Measurements from ENCODE around the gene NEK1. TPM values are rescaled to one million over a fixed set of nuclear protein-coding genes. Genes with fewer than 3 reads are reported as not detected.

The NEK1 gene
- total RNA-seq, 2 experiments from 2014 or later: 7.4 to 26.2 TPM

GRCh38 chr4:169443748-169444147 lies 168.6 kb downstream of the NEK1 start:
- no peak overlapping the region for H3K4me2 ChIP-seq (ENCODE audit: low read length)
- CTCF ChIA-PET (ENCODE audit: unreplicated experiment): no interaction called here
- intact Hi-C loops (cut with micrococcal nuclease; ENCODE audit: unreplicated experiment): no loop called here

DNA sequence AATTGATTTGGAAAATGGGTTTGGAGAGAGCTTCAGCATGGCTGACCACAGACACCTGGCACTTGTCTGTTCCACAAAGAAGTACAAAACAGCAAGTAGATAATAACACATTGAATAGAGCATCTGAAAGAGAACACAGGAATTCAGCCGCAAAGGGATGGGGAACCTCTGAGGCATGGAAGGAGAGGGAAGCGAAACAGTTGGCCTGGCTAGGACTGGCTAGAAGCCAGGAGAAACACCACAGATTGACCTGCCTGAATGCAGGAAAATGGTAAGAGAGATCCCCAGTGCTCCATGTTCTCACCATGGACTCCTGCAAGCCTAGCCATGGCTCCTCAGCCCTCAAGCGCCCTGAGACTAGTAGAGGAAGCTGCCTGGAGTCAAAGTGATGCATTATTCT lies 171.9 kb downstream of the NEK1 start:
- no peaks in the 10 kb centered on the region for H3K4me1 ChIP-seq (ENCODE audit: insufficient read depth, low read length, poor library complexity, severe bottlenecking)
- no peaks in the 10 kb centered on the region for H3K79me2 ChIP-seq (ENCODE audit: insufficient read depth, low read depth, low read length)
- no peak for DNase-seq (ENCODE audit: low spot score)
- CTCF ChIA-PET (ENCODE audit: unreplicated experiment): no interaction called here
- no peak overlapping the region for H3K27ac ChIP-seq (ENCODE audit: low read depth, low read length, poor library complexity, severe bottlenecking)
- no peak overlapping the region for H3K4me2 ChIP-seq (ENCODE audit: low read length)
- peaks cover 8% of the 10 kb centered on the region for H3K9me3 ChIP-seq (ENCODE audit: low read length)
- POLR2A ChIA-PET: no interaction called here
- H4K20me1 ChIP-seq (ENCODE audit: insufficient read depth, low read length): no peaks in the 10 kb centered on the region
- H3K36me3 ChIP-seq (ENCODE audit: insufficient read depth, low read length): no peaks in the 10 kb centered on the region
- H3K9me2 ChIP-seq (ENCODE audit: insufficient read depth, low read length): no peaks in the 10 kb centered on the region
- H2AFZ ChIP-seq (ENCODE audit: low read length): no peak overlapping the region
- BruUV-seq (replicated peaks): no TSS peak
- TF ChIP-seq EZH2phosphoT487 (IDR thresholded peaks at IDR 0.05; ENCODE audit: borderline replicate concordance, low read depth, low read length): no peak
- TF ChIP-seq, protein P1, sequence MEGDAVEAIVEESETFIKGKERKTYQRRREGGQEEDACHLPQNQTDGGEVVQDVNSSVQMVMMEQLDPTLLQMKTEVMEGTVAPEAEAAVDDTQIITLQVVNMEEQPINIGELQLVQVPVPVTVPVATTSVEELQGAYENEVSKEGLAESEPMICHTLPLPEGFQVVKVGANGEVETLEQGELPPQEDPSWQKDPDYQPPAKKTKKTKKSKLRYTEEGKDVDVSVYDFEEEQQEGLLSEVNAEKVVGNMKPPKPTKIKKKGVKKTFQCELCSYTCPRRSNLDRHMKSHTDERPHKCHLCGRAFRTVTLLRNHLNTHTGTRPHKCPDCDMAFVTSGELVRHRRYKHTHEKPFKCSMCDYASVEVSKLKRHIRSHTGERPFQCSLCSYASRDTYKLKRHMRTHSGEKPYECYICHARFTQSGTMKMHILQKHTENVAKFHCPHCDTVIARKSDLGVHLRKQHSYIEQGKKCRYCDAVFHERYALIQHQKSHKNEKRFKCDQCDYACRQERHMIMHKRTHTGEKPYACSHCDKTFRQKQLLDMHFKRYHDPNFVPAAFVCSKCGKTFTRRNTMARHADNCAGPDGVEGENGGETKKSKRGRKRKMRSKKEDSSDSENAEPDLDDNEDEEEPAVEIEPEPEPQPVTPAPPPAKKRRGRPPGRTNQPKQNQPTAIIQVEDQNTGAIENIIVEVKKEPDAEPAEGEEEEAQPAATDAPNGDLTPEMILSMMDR (conservative IDR thresholded peaks at IDR 0.05; ENCODE audit: low read length): no peak
- intact Hi-C loops (cut with micrococcal nuclease; ENCODE audit: unreplicated experiment): no loop called here
- H3K4me3 ChIP-seq (ENCODE audit: low read depth, low read length, poor library complexity, severe bottlenecking): no peak overlapping the region

More at GRCh38 chr4:169443748-169444147, 168.6 kb downstream of the NEK1 start:
- no peaks in the 10 kb centered on the region for H3K9me2 ChIP-seq (ENCODE audit: insufficient read depth, low read length)
- H3K4me1 ChIP-seq (ENCODE audit: insufficient read depth, low read length, poor library complexity, severe bottlenecking): no peaks in the 10 kb centered on the region
- no peaks in the 10 kb centered on the region for H3K36me3 ChIP-seq (ENCODE audit: insufficient read depth, low read length)
- no peak overlapping the region for H2AFZ ChIP-seq (ENCODE audit: low read length)
- H3K79me2 ChIP-seq (ENCODE audit: insufficient read depth, low read depth, low read length): no peaks in the 10 kb centered on the region
- BruUV-seq (replicated peaks): no TSS peak
- no peak for DNase-seq (ENCODE audit: low spot score)
- H3K4me3 ChIP-seq (ENCODE audit: low read depth, low read length, poor library complexity, severe bottlenecking): no peak overlapping the region
- no peak overlapping the region for H3K27ac ChIP-seq (ENCODE audit: low read depth, low read length, poor library complexity, severe bottlenecking)
- H3K9me3 ChIP-seq (ENCODE audit: low read length): peaks cover 8% of the 10 kb centered on the region
- no peaks in the 10 kb centered on the region for H4K20me1 ChIP-seq (ENCODE audit: insufficient read depth, low read length)
- POLR2A ChIA-PET: interaction anchor here (0.8 kb wide), 1 partner anchor 8 kb away, joined by 3 read pairs; no protein-coding TSS in a partner anchor
- no peak for TF ChIP-seq EZH2phosphoT487 (IDR thresholded peaks at IDR 0.05; ENCODE audit: borderline replicate concordance, low read depth, low read length)
- TF ChIP-seq, protein P1 (conservative IDR thresholded peaks at IDR 0.05; ENCODE audit: low read length): no peak

DNA sequence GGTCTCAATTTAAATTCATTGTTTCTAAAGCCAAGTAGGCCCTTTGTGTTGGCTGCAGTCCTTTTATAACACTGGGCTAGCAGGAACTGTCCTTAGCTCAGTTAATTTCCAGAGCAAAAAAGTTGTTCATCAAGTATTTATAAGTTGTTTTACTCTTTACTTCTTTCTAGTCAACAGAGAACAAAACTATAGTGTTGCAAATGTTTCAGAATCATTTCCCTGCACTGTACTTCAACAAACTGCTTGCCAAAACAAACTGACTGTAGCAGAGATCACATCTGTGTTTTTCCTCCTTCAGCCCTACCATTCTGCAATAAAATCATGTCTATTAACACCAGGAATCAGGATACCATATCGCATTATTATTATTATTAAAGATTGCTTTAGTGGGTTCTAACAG lies 173.1 kb downstream of the NEK1 start:
- TF ChIP-seq, protein P1 (conservative IDR thresholded peaks at IDR 0.05; ENCODE audit: low read length): no peak
- TF ChIP-seq EZH2phosphoT487 (IDR thresholded peaks at IDR 0.05; ENCODE audit: borderline replicate concordance, low read depth, low read length): no peak
- ChIA-PET CTCF (ENCODE audit: unreplicated experiment) (no interaction called here), POLR2A (interaction anchor here (0.7 to 1.0 kb wide), 2 partner anchors 41 to 604 kb away, joined by 3 read pairs; no protein-coding TSS in a partner anchor)
- BruUV-seq (replicated peaks): no TSS peak
- Histone ChIP-seq H3K9me3 (ENCODE audit: low read length) (peaks cover 8% of the 10 kb centered on the region), H3K27ac (ENCODE audit: low read depth, low read length, poor library complexity, severe bottlenecking) (no peak overlapping the region), H3K79me2 (ENCODE audit: insufficient read depth, low read depth, low read length) (no peaks in the 10 kb centered on the region), H2AFZ (ENCODE audit: low read length) (no peak overlapping the region), H3K4me1 (ENCODE audit: insufficient read depth, low read length, poor library complexity, severe bottlenecking) (no peaks in the 10 kb centered on the region), H4K20me1 (ENCODE audit: insufficient read depth, low read length) (no peaks in the 10 kb centered on the region), H3K4me3 (ENCODE audit: low read depth, low read length, poor library complexity, severe bottlenecking) (no peak overlapping the region), H3K9me2 (ENCODE audit: insufficient read depth, low read length) (no peaks in the 10 kb centered on the region), H3K4me2 (ENCODE audit: low read length) (no peak overlapping the region), H3K36me3 (ENCODE audit: insufficient read depth, low read length) (no peaks in the 10 kb centered on the region)
- DNase-seq (ENCODE audit: low spot score): no peak
- intact Hi-C loops (cut with micrococcal nuclease; ENCODE audit: unreplicated experiment): no loop called here
